H9 (cell line): ENCODE results near the gene TPGS1. TPM values are rescaled to one million over a fixed set of nuclear protein-coding genes. Genes with fewer than 3 reads are reported as not detected.

Experiments
- DNase-seq: peaks from one replicate; pipeline ENCODE4 v3.0.0-alpha.2; 2017
- H2AFZ ChIP-seq: one replicate; pipeline ENCODE4 v1.6.1; 2013; ENCODE audit warnings: mild to moderate bottlenecking, low read length, control low read depth, moderate library complexity
- H2AK5ac ChIP-seq: 2 replicates; pipeline ENCODE4 v1.6.1; 2013; ENCODE audit warnings: low read length, control low read depth, mixed read lengths; ENCODE audit not compliant: insufficient read length
- H2BK120ac ChIP-seq: one replicate; pipeline ENCODE4 v1.6.1; 2013; ENCODE audit warnings: low read depth, mild to moderate bottlenecking, low read length, control low read depth, inconsistent platforms; ENCODE audit not compliant: poor library complexity, severe bottlenecking
- H2BK12ac ChIP-seq: 2 replicates; pipeline ENCODE4 v1.6.1; 2013; ENCODE audit warnings: low read length, control low read depth, mixed read lengths, low read depth; ENCODE audit not compliant: insufficient read length
- H2BK15ac ChIP-seq: 2 replicates; pipeline ENCODE4 v1.6.1; 2013; ENCODE audit warnings: low read depth, low read length, control low read depth
- H2BK20ac ChIP-seq: one replicate; pipeline ENCODE4 v1.6.1; 2013; ENCODE audit warnings: low read depth, mild to moderate bottlenecking, low read length, control low read depth, inconsistent platforms; ENCODE audit not compliant: poor library complexity, severe bottlenecking
- H2BK5ac ChIP-seq: 2 replicates; pipeline ENCODE4 v1.6.1; 2013; ENCODE audit warnings: low read length, control low read depth, mixed read lengths; ENCODE audit not compliant: insufficient read length
- H3K14ac ChIP-seq: 2 replicates; pipeline ENCODE4 v1.6.1; 2013; ENCODE audit warnings: low read length, control low read depth; ENCODE audit not compliant: insufficient read depth
- H3K18ac ChIP-seq: 2 replicates; pipeline ENCODE4 v1.6.1; 2013; ENCODE audit warnings: low read depth, mild to moderate bottlenecking, mixed read lengths, low read length, control low read depth; ENCODE audit not compliant: insufficient read length
- H3K23ac ChIP-seq: 2 replicates; pipeline ENCODE4 v1.6.1; 2013; ENCODE audit warnings: low read length, control low read depth, mixed read lengths, low read depth; ENCODE audit not compliant: insufficient read length
- H3K23me2 ChIP-seq: 2 replicates; pipeline ENCODE4 v1.6.1; 2013; ENCODE audit warnings: low read depth, mild to moderate bottlenecking, mixed read lengths, low read length, control low read depth; ENCODE audit not compliant: insufficient read length, poor library complexity, severe bottlenecking
- H3K27ac ChIP-seq: 2 replicates; pipeline ENCODE4 v1.5.1; 2013; ENCODE audit warnings: low read length, control low read depth, mixed read lengths, low read depth; ENCODE audit not compliant: insufficient read length
- H3K27me3 ChIP-seq: 2 replicates; pipeline ENCODE4 v1.6.1; 2013; ENCODE audit warnings: low read length, control low read depth, inconsistent platforms; ENCODE audit not compliant: insufficient read depth
- H3K4ac ChIP-seq: 2 replicates; pipeline ENCODE4 v1.6.1; 2013; ENCODE audit warnings: low read depth, mild to moderate bottlenecking, control low read depth, inconsistent platforms, low read length, moderate library complexity
- H3K4me1 ChIP-seq: 2 replicates; pipeline ENCODE4 v1.6.1; 2013; ENCODE audit warnings: low read length, control low read depth, inconsistent platforms; ENCODE audit not compliant: insufficient read depth
- H3K4me2 ChIP-seq: 2 replicates; pipeline ENCODE4 v1.6.1; 2013; ENCODE audit warnings: low read length, control low read depth, mixed read lengths; ENCODE audit not compliant: insufficient read length, insufficient read depth
- H3K56ac ChIP-seq: 2 replicates; pipeline ENCODE4 v1.6.1; 2013; ENCODE audit warnings: low read depth, mild to moderate bottlenecking, mixed read lengths, low read length, control low read depth; ENCODE audit not compliant: insufficient read length
- H3K79me1 ChIP-seq: 2 replicates; pipeline ENCODE4 v1.6.1; 2013; ENCODE audit warnings: low read depth, mild to moderate bottlenecking, moderate library complexity, low read length, control low read depth, inconsistent platforms; ENCODE audit not compliant: insufficient read depth, poor library complexity, severe bottlenecking
- H3K79me2 ChIP-seq: 2 replicates; pipeline ENCODE4 v1.6.1; 2013; ENCODE audit warnings: low read length, control low read depth, inconsistent platforms; ENCODE audit not compliant: insufficient read depth
- H3K9ac ChIP-seq: 2 replicates; pipeline ENCODE4 v1.6.1; 2013; ENCODE audit warnings: low read length, control low read depth, mixed read lengths; ENCODE audit not compliant: insufficient read length; ENCODE audit errors: extremely low read depth
- H3K9me3 ChIP-seq: one replicate; pipeline ENCODE4 v1.6.1; 2013; ENCODE audit warnings: low read depth, low read length, inconsistent platforms; ENCODE audit not compliant: control insufficient read depth
- H3T11ph ChIP-seq: one replicate; pipeline ENCODE4 v1.6.1; 2013; ENCODE audit warnings: mild to moderate bottlenecking, low read length, control low read depth, inconsistent platforms
- H4K20me1 ChIP-seq: one replicate; pipeline ENCODE4 v1.6.1; 2013; ENCODE audit not compliant: control insufficient read depth, insufficient read length, insufficient read depth
- H4K5ac ChIP-seq: 2 replicates; pipeline ENCODE4 v1.6.1; 2013; ENCODE audit warnings: low read depth, mild to moderate bottlenecking, mixed read lengths, low read length, control low read depth; ENCODE audit not compliant: insufficient read length
- H4K8ac ChIP-seq: replicated peaks from 2 replicates; pipeline ENCODE4 v1.6.1; 2013; ENCODE audit warnings: low read length, control low read depth, mixed read lengths, low read depth; ENCODE audit not compliant: insufficient read length
- H4K91ac ChIP-seq: 2 replicates; pipeline ENCODE4 v1.6.1; 2013; ENCODE audit warnings: low read depth, mild to moderate bottlenecking, moderate library complexity, mixed read lengths, low read length, control low read depth; ENCODE audit not compliant: insufficient read length
- H3K27ac Mint-ChIP-seq, 3 experiments: 2 replicates in 2 of 3; 3 replicates in 1 of 3; pipeline ENCODE4 v1.8.0; 2020 to 2021; ENCODE audit warnings: mixed read lengths in 3 of 3, mild to moderate bottlenecking in 1 of 3, moderate library complexity in 1 of 3
- H3K27me3 Mint-ChIP-seq: 2 replicates; pipeline ENCODE4 v1.8.0; 2021; ENCODE audit warnings: low read depth, mild to moderate bottlenecking, moderate library complexity, mixed read lengths
- H3K36me3 Mint-ChIP-seq, 3 experiments: 2 replicates in 2 of 3; 3 replicates in 1 of 3; pipeline ENCODE4 v1.8.0; 2020 to 2021; ENCODE audit warnings: low read depth in 3 of 3, mixed read lengths in 3 of 3; ENCODE audit not compliant: insufficient read depth in 1 of 3
- H3K4me1 Mint-ChIP-seq, 2 experiments: 2 replicates each; pipeline ENCODE4 v1.8.0; 2020; ENCODE audit warnings: mixed read lengths in 2 of 2
- H3K4me3 Mint-ChIP-seq, 2 experiments: 2 replicates in 1 of 2; 3 replicates in 1 of 2; pipeline ENCODE4 v1.8.0; 2020 to 2021; ENCODE audit warnings: mild to moderate bottlenecking in 2 of 2, mixed read lengths in 2 of 2, moderate library complexity in 1 of 2
- H3K9me3 Mint-ChIP-seq, 2 experiments: 2 replicates in 1 of 2; 3 replicates in 1 of 2; pipeline ENCODE4 v1.8.0; 2020; ENCODE audit warnings: mild to moderate bottlenecking in 2 of 2, mixed read lengths in 2 of 2, moderate library complexity in 1 of 2
- CTCF ChIP-seq: fragments of 200-600 bp; sonication (generic); conservative IDR thresholded peaks from 3 replicates; pipeline ENCODE4 v1.8.0; 2021; ENCODE audit warnings: antibody characterized with exemption, mild to moderate bottlenecking
- WGBS: extraction: QIAGEN DNeasy Blood & Tissue Kit; methylation state at CpG from one replicate; pipeline ENCODE4 v1.1.7; 2013; ENCODE audit warnings: missing lambda C conversion rate, low lambda C conversion rate, mixed read lengths; ENCODE audit not compliant: insufficient read length; ENCODE audit errors: extremely low coverage; 5-methylcytosine and 5-hydroxymethylcytosine counted together
- total RNA-seq: library from RNA; stranded (reverse); gene quantifications from 2 replicates; pipeline ENCODE4 v1.2.1, GENCODE V29; 2021

Gene TPGS1
- total RNA-seq, 1 experiment from 2014 or later: 7.4 TPM

GRCh38 chr19:535017-535835, 27.9 kb downstream of the TPGS1 start:
- Histone ChIP-seq H3K23ac (no peak overlapping the region), H3K4ac (no peak overlapping the region), H3K4me2 (no peak overlapping the region), H2BK5ac (no peak overlapping the region), H4K20me1 (peaks cover 1% of the 10 kb centered on the region), H3K27ac (no peak overlapping the region), H3K79me2 (peaks cover 13% of the 10 kb centered on the region; the same call in 1 of the 2 replicates), H3K9me3 (no peaks in the 10 kb centered on the region), H2AK5ac (no peak overlapping the region), H2BK120ac (no peak overlapping the region), H3T11ph (no peak overlapping the region), H3K23me2 (peaks cover 6% of the 10 kb centered on the region), H2BK20ac (no peak overlapping the region), H2BK15ac (no peak overlapping the region), H3K18ac (no peak overlapping the region), H4K8ac (no peak overlapping the region), H2BK12ac (no peak overlapping the region), H3K14ac (no peak overlapping the region; the same call in 1 of the 2 replicates), H3K9ac (no peak overlapping the region), H4K91ac (no peak overlapping the region), H3K4me1 (no peaks in the 10 kb centered on the region), H3K27me3 (no peaks in the 10 kb centered on the region), H2AFZ (no peak overlapping the region), H3K56ac (no peak overlapping the region), H3K79me1 (peaks cover 8% of the 10 kb centered on the region), H4K5ac (no peak overlapping the region)
- TF ChIP-seq CTCF: no peak
- Mint-ChIP-seq H3K27me3 (no peaks in the 10 kb centered on the region), H3K4me1 (peaks cover 5 to 12% of the 10 kb centered on the region in 2 experiments), H3K9me3 (no peaks in the 10 kb centered on the region), H3K4me3 (no peak overlapping the region), H3K27ac (no peak overlapping the region), H3K36me3 (peaks cover 13 to 29% (median 22%) of the 10 kb centered on the region in 3 experiments)
- no CpG with 5 or more reads among the region's 16 CpGs for WGBS
- peak; percentile 28 for DNase-seq
